ENCODE measurements around the gene RAD51AP1.

- TF ChIP-seq CTCF (IDR thresholded peaks at IDR 0.05; ENCODE audit: poor library complexity, severe bottlenecking) (peak; percentile 49), POLR2AphosphoS5 (IDR thresholded peaks at IDR 0.05) (no peak)
Observed at GRCh38 chr12:4579305-4580102, 40.8 kb downstream of the RAD51AP1 start.

All from neural cell (in vitro differentiated cells).